NCI-H2196 (cell line): ENCODE results near the gene PDPK1.
"Not testable (repeated sequence)": the region's sequence is repeated elsewhere in the genome, so short reads cannot be mapped to it uniquely, and the experiment has no call there.

Experiments
- DNase-seq: peaks from one replicate; lab custom pipeline; 2025; ENCODE audit not compliant: unreplicated experiment; lab: John Stamatoyannopoulos, UW

PDPK1 gene

GRCh38 chr16:2610781-2611498 is 73.1 kb downstream of the PDPK1 start:
- no peak for DNase-seq

GRCh38 chr16:2611499-2611862 is 73.7 kb downstream of the PDPK1 start:
- no peak for DNase-seq

- DNase-seq, result not testable (repeated sequence)
These were observed 74.1 kb downstream of the PDPK1 start for GRCh38 chr16:2611877-2612276.

GRCh38 chr16:2613251-2613650 is 75.4 kb downstream of the PDPK1 start:
- DNase-seq, result not testable (repeated sequence)

- no peak for DNase-seq
These were observed 77.0 kb downstream of the PDPK1 start for GRCh38 chr16:2614761-2615191.

- not testable (repeated sequence) for DNase-seq
These were observed 81.1 kb downstream of the PDPK1 start for GRCh38 chr16:2618964-2619363.

- DNase-seq, result not testable (repeated sequence)
These were observed 81.8 kb downstream of the PDPK1 start for GRCh38 chr16:2619628-2620027.

- not testable (repeated sequence) for DNase-seq
These were observed 83.0 kb downstream of the PDPK1 start for GRCh38 chr16:2620870-2621269.

GRCh38 chr16:2621395-2621794 is 83.6 kb downstream of the PDPK1 start:
- not testable (repeated sequence) for DNase-seq

- not testable (repeated sequence) for DNase-seq
These were observed 89.3 kb downstream of the PDPK1 start for GRCh38 chr16:2627075-2627474.

- DNase-seq, result not testable (repeated sequence)
These were observed 93.4 kb downstream of the PDPK1 start for GRCh38 chr16:2631203-2631602.

- not testable (repeated sequence) for DNase-seq
These were observed 94.5 kb downstream of the PDPK1 start for GRCh38 chr16:2632291-2632690.

- not testable (repeated sequence) for DNase-seq
These were observed 101.4 kb downstream of the PDPK1 start for GRCh38 chr16:2639071-2639721.

- not testable (repeated sequence) for DNase-seq
These were observed 101.9 kb downstream of the PDPK1 start for GRCh38 chr16:2639722-2640072.

GRCh38 chr16:2642561-2642960 is 104.7 kb downstream of the PDPK1 start:
- DNase-seq, result not testable (repeated sequence)

GRCh38 chr16:2644754-2645453 is 107.1 kb downstream of the PDPK1 start:
- not testable (repeated sequence) for DNase-seq

- not testable (repeated sequence) for DNase-seq
These were observed 113.5 kb downstream of the PDPK1 start for GRCh38 chr16:2651268-2651871.
